Astrocyte (in vitro differentiated cells and primary cell): ENCODE data around the gene ALOXE3.

Source experiments
- EZH2 ChIP-seq: IDR thresholded peaks from 2 replicates; pipeline ENCODE4 v1.6.1; 2012; ENCODE audit warnings: mild to moderate bottlenecking, low read length, inconsistent platforms; ENCODE audit not compliant: insufficient read depth
- TF ChIP-seq, protein P1 (sequence below): IDR thresholded peaks from 2 replicates; pipeline ENCODE4 v1.5.1; 2011; ENCODE audit warnings: low read depth, mild to moderate bottlenecking, inconsistent platforms, low read length, moderate library complexity; ENCODE audit not compliant: insufficient read depth

DNA sequence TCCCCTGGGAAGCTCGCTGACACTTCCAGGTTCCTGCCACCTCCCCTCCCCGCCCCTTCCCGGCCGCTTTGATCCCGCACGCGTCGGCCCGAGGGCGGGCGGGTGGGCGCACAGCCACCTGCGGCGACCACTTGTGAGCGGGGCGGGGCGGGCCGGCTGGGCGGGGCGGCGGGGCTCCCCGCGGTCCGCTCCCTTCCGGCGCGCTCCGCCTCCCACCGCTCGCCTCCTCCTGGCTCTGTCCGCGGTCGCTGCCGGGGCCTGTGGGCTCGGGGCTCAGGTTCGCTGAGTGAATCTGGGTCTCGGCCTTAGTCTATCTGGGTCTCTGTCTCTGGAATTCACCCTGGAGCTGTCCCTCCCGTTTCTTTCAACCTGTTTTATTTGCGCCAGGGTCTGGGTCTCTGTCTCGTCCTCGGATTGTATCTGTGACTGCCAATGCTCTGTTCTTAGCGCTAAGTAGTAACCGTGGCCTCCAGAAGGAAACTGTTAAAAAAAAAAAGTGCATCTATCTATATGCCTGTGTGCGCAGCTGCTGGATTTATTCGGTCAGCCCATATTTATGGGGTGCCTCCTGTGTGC, 8.3 kb upstream of the ALOXE3 start:
- TF ChIP-seq, protein P1, sequence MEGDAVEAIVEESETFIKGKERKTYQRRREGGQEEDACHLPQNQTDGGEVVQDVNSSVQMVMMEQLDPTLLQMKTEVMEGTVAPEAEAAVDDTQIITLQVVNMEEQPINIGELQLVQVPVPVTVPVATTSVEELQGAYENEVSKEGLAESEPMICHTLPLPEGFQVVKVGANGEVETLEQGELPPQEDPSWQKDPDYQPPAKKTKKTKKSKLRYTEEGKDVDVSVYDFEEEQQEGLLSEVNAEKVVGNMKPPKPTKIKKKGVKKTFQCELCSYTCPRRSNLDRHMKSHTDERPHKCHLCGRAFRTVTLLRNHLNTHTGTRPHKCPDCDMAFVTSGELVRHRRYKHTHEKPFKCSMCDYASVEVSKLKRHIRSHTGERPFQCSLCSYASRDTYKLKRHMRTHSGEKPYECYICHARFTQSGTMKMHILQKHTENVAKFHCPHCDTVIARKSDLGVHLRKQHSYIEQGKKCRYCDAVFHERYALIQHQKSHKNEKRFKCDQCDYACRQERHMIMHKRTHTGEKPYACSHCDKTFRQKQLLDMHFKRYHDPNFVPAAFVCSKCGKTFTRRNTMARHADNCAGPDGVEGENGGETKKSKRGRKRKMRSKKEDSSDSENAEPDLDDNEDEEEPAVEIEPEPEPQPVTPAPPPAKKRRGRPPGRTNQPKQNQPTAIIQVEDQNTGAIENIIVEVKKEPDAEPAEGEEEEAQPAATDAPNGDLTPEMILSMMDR, result no peak
- no peak for TF ChIP-seq EZH2
